ENCODE results near the gene EGLN2. TPM values are rescaled to one million over a fixed set of nuclear protein-coding genes. Genes with fewer than 3 reads are reported as not detected.
"Not testable (repeated sequence)": the region's sequence is repeated elsewhere in the genome, so short reads cannot be mapped to it uniquely, and the experiment has no call there.

The EGLN2 gene
- total and polyA plus RNA-seq, 3 experiments from 2014 or later: 101 to 174 (median 103) TPM

DNA sequence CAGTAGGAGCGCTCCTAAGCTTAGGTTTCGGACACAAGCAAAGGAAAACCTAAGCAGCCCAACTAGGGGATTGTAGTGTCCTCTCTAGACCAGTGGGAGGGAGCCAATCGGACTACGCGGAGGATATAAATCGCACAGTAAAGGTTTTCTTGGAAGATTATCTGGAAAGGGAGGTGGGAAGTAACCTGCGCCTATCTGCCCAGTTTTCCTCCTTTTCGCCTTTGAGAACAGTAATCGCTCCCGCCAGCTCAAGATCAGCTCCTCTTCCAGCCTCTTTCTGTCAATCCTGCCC is 21.4 kb upstream of the EGLN2 start:
- Mint-ChIP-seq H3K27me3 (peaks cover 0 to 1% of the 10 kb centered on the region in 2 donors), H3K9me3 (no peaks in the 10 kb centered on the region), H3K36me3 (peaks cover 0 to 32% (median 5%) of the 10 kb centered on the region in 3 donors), H3K4me3 (peak overlapping the region; percentile 88 to 98 (median 92)), H3K27ac (peak overlapping the region; percentile 95 to 99 (median 98)), H3K4me1 (peaks cover 33 to 46% (median 36%) of the 10 kb centered on the region in 3 donors)
- ChIA-PET CTCF (interaction anchor here (0.9 to 3.9 kb wide), 12 partner anchors 10 to 168 kb away, joined by 4 to 38 read pairs (median 9); partner anchors contain the start of genes ACTMAP, EGLN2 and SNRPA), POLR2A (interaction anchor here (0.5 to 4.1 kb wide), 18 partner anchors 9 to 486 kb away, joined by 3 to 110 read pairs (median 4); partner anchors contain the start of genes ACTMAP, C19orf47, COQ8B and EGLN2)
- Histone ChIP-seq H3K4me3 (ENCODE audit: low read length) (peak overlapping the region; percentile 98), H3K27ac (ENCODE audit: low read depth, low read length) (peak overlapping the region; percentile 95), H3K27me3 (ENCODE audit: insufficient read depth, low read length, poor library complexity, severe bottlenecking) (no peaks in the 10 kb centered on the region), H3K9me3 (ENCODE audit: low read length) (no peaks in the 10 kb centered on the region), H3K4me1 (ENCODE audit: insufficient read depth, low read length) (peaks cover 31% of the 10 kb centered on the region), H3K36me3 (ENCODE audit: insufficient read depth, low read length) (no peaks in the 10 kb centered on the region)
- no peak for DNase-seq

- DNase-seq: peak; percentile 100
- H3K27ac ChIP-seq (ENCODE audit: low read depth, low read length): peak within 1 kb of the TSS; percentile 95
- H3K4me1 ChIP-seq (ENCODE audit: insufficient read depth, low read length): peaks cover 31% of the 10 kb centered on the region
- Mint-ChIP-seq H3K9me3 (no peaks in the 10 kb centered on the region), H3K4me3 (peak within 1 kb of the TSS; percentile 88 to 98 (median 92)), H3K27me3 (peaks cover 0 to 1% of the 10 kb centered on the region in 2 donors), H3K27ac (peak within 1 kb of the TSS; percentile 95 to 99 (median 98)), H3K36me3 (peaks cover 0 to 36% (median 5%) of the 10 kb centered on the region in 3 donors), H3K4me1 (peaks cover 33 to 46% (median 36%) of the 10 kb centered on the region in 3 donors)
- ChIA-PET CTCF (interaction anchor here (0.9 to 3.9 kb wide), 15 partner anchors 10 to 174 kb away, joined by 4 to 38 read pairs (median 7); partner anchors contain the start of genes ACTMAP, EGLN2 and SNRPA), POLR2A (interaction anchor here (0.5 to 4.1 kb wide), 19 partner anchors 8 to 486 kb away, joined by 3 to 110 read pairs (median 5); partner anchors contain the start of genes ACTMAP, C19orf47, COQ8B and EGLN2)
- no peaks in the 10 kb centered on the region for H3K36me3 ChIP-seq (ENCODE audit: insufficient read depth, low read length)
- no peaks in the 10 kb centered on the region for H3K27me3 ChIP-seq (ENCODE audit: insufficient read depth, low read length, poor library complexity, severe bottlenecking)
- peak within 1 kb of the TSS; percentile 98 for H3K4me3 ChIP-seq (ENCODE audit: low read length)
- H3K9me3 ChIP-seq (ENCODE audit: low read length): no peaks in the 10 kb centered on the region
These were observed 20.9 kb upstream of the EGLN2 start, which contains the start of gene RAB4B for GRCh38 chr19:40777937-40778705. TSS of gene RAB4B (plus strand) at chr19:40778247. CDS start at chr19:40778376, 129 bp downstream.

GRCh38 chr19:40778706-40779284 is 20.2 kb upstream of the EGLN2 start:
- Mint-ChIP-seq H3K4me1 (peaks cover 35 to 46% (median 36%) of the 10 kb centered on the region in 3 donors), H3K27ac (peak overlapping the region; percentile 95 to 99 (median 98)), H3K27me3 (peaks cover 0 to 1% of the 10 kb centered on the region in 2 donors), H3K36me3 (peaks cover 0 to 40% (median 5%) of the 10 kb centered on the region in 3 donors), H3K9me3 (no peaks in the 10 kb centered on the region), H3K4me3 (peak overlapping the region; percentile 88 to 98 (median 92))
- POLR2A ChIA-PET: interaction anchor here (0.6 to 4.1 kb wide), 13 partner anchors 8 to 431 kb away, joined by 3 to 110 read pairs (median 5); partner anchors contain the start of genes ACTMAP, C19orf47, COQ8B and EGLN2
- CTCF ChIA-PET: interaction anchor here (0.9 to 3.9 kb wide), 14 partner anchors 9 to 175 kb away, joined by 4 to 38 read pairs (median 8); partner anchors contain the start of genes ACTMAP, EGLN2 and SNRPA
- Histone ChIP-seq H3K4me3 (ENCODE audit: low read length) (peak overlapping the region; percentile 98), H3K9me3 (ENCODE audit: low read length) (no peaks in the 10 kb centered on the region), H3K27me3 (ENCODE audit: insufficient read depth, low read length, poor library complexity, severe bottlenecking) (no peaks in the 10 kb centered on the region), H3K27ac (ENCODE audit: low read depth, low read length) (peak overlapping the region; percentile 95), H3K4me1 (ENCODE audit: insufficient read depth, low read length) (peaks cover 31% of the 10 kb centered on the region), H3K36me3 (ENCODE audit: insufficient read depth, low read length) (no peaks in the 10 kb centered on the region)
- no peak for DNase-seq

GRCh38 chr19:40780582-40780981 is 18.4 kb upstream of the EGLN2 start:
- Histone ChIP-seq H3K36me3 (ENCODE audit: insufficient read depth, low read length) (peaks cover 2% of the 10 kb centered on the region), H3K9me3 (ENCODE audit: low read length) (no peaks in the 10 kb centered on the region), H3K27ac (ENCODE audit: low read depth, low read length) (no peak overlapping the region), H3K27me3 (ENCODE audit: insufficient read depth, low read length, poor library complexity, severe bottlenecking) (no peaks in the 10 kb centered on the region), H3K4me3 (ENCODE audit: low read length) (no peak overlapping the region), H3K4me1 (ENCODE audit: insufficient read depth, low read length) (peaks cover 31% of the 10 kb centered on the region)
- no peak for DNase-seq
- Mint-ChIP-seq H3K36me3 (peaks cover 0 to 49% (median 5%) of the 10 kb centered on the region in 3 donors), H3K4me3 (peak overlapping the region in 3 of 7 donors; percentile 28 to 58 (median 45)), H3K27ac (peak overlapping the region in 7 of 8 donors; percentile 5 to 78 (median 68)), H3K9me3 (no peaks in the 10 kb centered on the region), H3K4me1 (peaks cover 35 to 46% (median 36%) of the 10 kb centered on the region in 3 donors), H3K27me3 (peaks cover 0 to 1% of the 10 kb centered on the region in 2 donors)
- ChIA-PET POLR2A (interaction anchor here (0.6 kb wide), 1 partner anchor 9 kb away, joined by 3 read pairs; no protein-coding TSS in a partner anchor), CTCF (no interaction called here)

GRCh38 chr19:40781140-40781539 is 17.9 kb upstream of the EGLN2 start:
- Histone ChIP-seq H3K9me3 (ENCODE audit: low read length) (no peaks in the 10 kb centered on the region), H3K27me3 (ENCODE audit: insufficient read depth, low read length, poor library complexity, severe bottlenecking) (no peaks in the 10 kb centered on the region), H3K36me3 (ENCODE audit: insufficient read depth, low read length) (peaks cover 4% of the 10 kb centered on the region), H3K4me1 (ENCODE audit: insufficient read depth, low read length) (peaks cover 31% of the 10 kb centered on the region), H3K27ac (ENCODE audit: low read depth, low read length) (no peak overlapping the region), H3K4me3 (ENCODE audit: low read length) (no peak overlapping the region)
- Mint-ChIP-seq H3K4me3 (no peak overlapping the region), H3K9me3 (no peaks in the 10 kb centered on the region), H3K27ac (peak overlapping the region in 3 of 8 donors; percentile 40 to 72 (median 66)), H3K27me3 (peaks cover 0 to 1% of the 10 kb centered on the region in 2 donors), H3K4me1 (peaks cover 33 to 45% (median 36%) of the 10 kb centered on the region in 3 donors), H3K36me3 (peaks cover 0 to 51% (median 5%) of the 10 kb centered on the region in 3 donors)
- POLR2A ChIA-PET: interaction anchor here (0.6 kb wide), 1 partner anchor 8 kb away, joined by 3 read pairs; no protein-coding TSS in a partner anchor
- CTCF ChIA-PET: interaction anchor here (1.5 kb wide), 1 partner anchor 17 kb away, joined by 3 read pairs; the partner anchor contains the start of gene EGLN2
- DNase-seq: no peak

GRCh38 chr19:40783711-40784110 is 15.3 kb upstream of the EGLN2 start:
- Mint-ChIP-seq H3K36me3 (peaks cover 0 to 60% (median 5%) of the 10 kb centered on the region in 3 donors), H3K27ac (peak overlapping the region in 1 of 8 donors; percentile 90), H3K4me3 (no peak overlapping the region), H3K27me3 (peaks cover 0 to 1% of the 10 kb centered on the region in 2 donors), H3K4me1 (peaks cover 18 to 25% (median 19%) of the 10 kb centered on the region in 3 donors), H3K9me3 (no peaks in the 10 kb centered on the region)
- Histone ChIP-seq H3K36me3 (ENCODE audit: insufficient read depth, low read length) (peaks cover 4% of the 10 kb centered on the region), H3K4me3 (ENCODE audit: low read length) (no peak overlapping the region), H3K27ac (ENCODE audit: low read depth, low read length) (no peak overlapping the region), H3K27me3 (ENCODE audit: insufficient read depth, low read length, poor library complexity, severe bottlenecking) (no peaks in the 10 kb centered on the region), H3K9me3 (ENCODE audit: low read length) (no peaks in the 10 kb centered on the region), H3K4me1 (ENCODE audit: insufficient read depth, low read length) (peaks cover 16% of the 10 kb centered on the region)
- CTCF ChIA-PET: no interaction called here
- POLR2A ChIA-PET: no interaction called here
- no peak for DNase-seq

DNA sequence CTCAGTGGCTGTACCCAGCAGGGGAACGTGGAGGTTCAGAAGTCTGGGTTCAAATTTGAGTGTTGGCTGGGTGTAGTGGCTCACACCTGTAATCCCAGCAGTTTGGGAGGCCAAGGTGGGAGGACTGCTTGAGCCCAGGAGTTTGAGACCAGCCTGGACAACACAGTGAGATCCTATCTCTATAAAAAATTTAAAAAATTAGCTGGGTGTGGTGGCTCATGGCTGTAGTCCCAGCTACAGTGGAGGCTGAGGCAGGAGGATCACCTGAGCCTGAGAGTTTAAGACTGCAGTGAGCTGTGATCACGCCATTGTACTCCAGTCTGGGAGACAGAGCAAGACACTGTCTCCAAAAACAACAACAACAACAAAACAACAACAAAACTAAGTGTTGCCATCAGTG is 14.8 kb upstream of the EGLN2 start:
- H3K36me3 ChIP-seq (ENCODE audit: insufficient read depth, low read length); H3K27ac ChIP-seq (ENCODE audit: low read depth, low read length); H3K9me3 ChIP-seq (ENCODE audit: low read length); DNase-seq; H3K9me3 Mint-ChIP-seq; H3K27me3 ChIP-seq (ENCODE audit: insufficient read depth, low read length, poor library complexity, severe bottlenecking); H3K4me3 Mint-ChIP-seq; CTCF ChIA-PET; H3K27me3 Mint-ChIP-seq; H3K4me3 ChIP-seq (ENCODE audit: low read length): not testable (repeated sequence)
- POLR2A ChIA-PET: interaction anchor here (0.7 kb wide), 1 partner anchor 15 kb away, joined by 3 read pairs; the partner anchor contains the start of gene EGLN2
- H3K4me1 ChIP-seq (ENCODE audit: insufficient read depth, low read length): peaks cover 11% of the 10 kb centered on the region
- H3K27ac Mint-ChIP-seq: peak overlapping the region in 2 of 8 donors; percentile 66 to 70
- H3K4me1 Mint-ChIP-seq: peaks cover 14 to 21% (median 15%) of the 10 kb centered on the region in 3 donors
- peaks cover 0 to 61% (median 5%) of the 10 kb centered on the region in 3 donors for H3K36me3 Mint-ChIP-seq

Measured in CD8-positive, alpha-beta memory T cell (primary cell).